RWPE1 (cell line): ENCODE measurements around the gene CFAP410.

ENCODE experiments used
- CTCF ChIA-PET: fragments of 350-600 bp; sonication (Branson Sonifier 250); formaldehyde crosslinking; extraction: SDS; loops from one replicate; lab custom pipeline; 2021; lab: Yijun Ruan, JAX
- POLR2A ChIA-PET: fragments of 400-600 bp; formaldehyde crosslinking; extraction: SDS; loops from one replicate; lab custom pipeline; 2020; ENCODE audit warnings: antibody characterized with exemption; ENCODE audit not compliant: low non-redundant PET; lab: Yijun Ruan, JAX
- DNase-seq: peaks from one replicate; pipeline ENCODE4 v3.0.0; 2012; ENCODE audit warnings: low spot score
- H3K27ac ChIP-seq: fragments of 450-650 bp; 2 replicates; pipeline ENCODE4 v1.5.1; 2017
- TF ChIP-seq, protein P1 (sequence below): fragments of 450-650 bp; conservative IDR thresholded peaks from 2 replicates; pipeline ENCODE4 v1.5.1; 2017; ENCODE audit warnings: low read depth, mild to moderate bottlenecking

The CFAP410 gene

GRCh38 chr21:44376606-44377005 is 37.4 kb upstream of the CFAP410 start:
- ChIA-PET CTCF (no interaction called here), POLR2A (no interaction called here)
- TF ChIP-seq, protein P1, sequence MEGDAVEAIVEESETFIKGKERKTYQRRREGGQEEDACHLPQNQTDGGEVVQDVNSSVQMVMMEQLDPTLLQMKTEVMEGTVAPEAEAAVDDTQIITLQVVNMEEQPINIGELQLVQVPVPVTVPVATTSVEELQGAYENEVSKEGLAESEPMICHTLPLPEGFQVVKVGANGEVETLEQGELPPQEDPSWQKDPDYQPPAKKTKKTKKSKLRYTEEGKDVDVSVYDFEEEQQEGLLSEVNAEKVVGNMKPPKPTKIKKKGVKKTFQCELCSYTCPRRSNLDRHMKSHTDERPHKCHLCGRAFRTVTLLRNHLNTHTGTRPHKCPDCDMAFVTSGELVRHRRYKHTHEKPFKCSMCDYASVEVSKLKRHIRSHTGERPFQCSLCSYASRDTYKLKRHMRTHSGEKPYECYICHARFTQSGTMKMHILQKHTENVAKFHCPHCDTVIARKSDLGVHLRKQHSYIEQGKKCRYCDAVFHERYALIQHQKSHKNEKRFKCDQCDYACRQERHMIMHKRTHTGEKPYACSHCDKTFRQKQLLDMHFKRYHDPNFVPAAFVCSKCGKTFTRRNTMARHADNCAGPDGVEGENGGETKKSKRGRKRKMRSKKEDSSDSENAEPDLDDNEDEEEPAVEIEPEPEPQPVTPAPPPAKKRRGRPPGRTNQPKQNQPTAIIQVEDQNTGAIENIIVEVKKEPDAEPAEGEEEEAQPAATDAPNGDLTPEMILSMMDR = no peak
- H3K27ac ChIP-seq = no peak overlapping the region
- DNase-seq = no peak

GRCh38 chr21:44375761-44376241 is 36.6 kb upstream of the CFAP410 start:
- no peak for DNase-seq
- H3K27ac ChIP-seq = no peak overlapping the region
- TF ChIP-seq, protein P1 = no peak
- ChIA-PET CTCF (no interaction called here), POLR2A (interaction anchor here (0.5 kb wide), 1 partner anchor 271 kb away, joined by 3 read pairs; no protein-coding TSS in a partner anchor)

GRCh38 chr21:44375281-44375651 is 36.1 kb upstream of the CFAP410 start:
- TF ChIP-seq, protein P1 = no peak
- ChIA-PET CTCF (no interaction called here), POLR2A (interaction anchor here (0.5 kb wide), 1 partner anchor 271 kb away, joined by 3 read pairs; no protein-coding TSS in a partner anchor)

DNA sequence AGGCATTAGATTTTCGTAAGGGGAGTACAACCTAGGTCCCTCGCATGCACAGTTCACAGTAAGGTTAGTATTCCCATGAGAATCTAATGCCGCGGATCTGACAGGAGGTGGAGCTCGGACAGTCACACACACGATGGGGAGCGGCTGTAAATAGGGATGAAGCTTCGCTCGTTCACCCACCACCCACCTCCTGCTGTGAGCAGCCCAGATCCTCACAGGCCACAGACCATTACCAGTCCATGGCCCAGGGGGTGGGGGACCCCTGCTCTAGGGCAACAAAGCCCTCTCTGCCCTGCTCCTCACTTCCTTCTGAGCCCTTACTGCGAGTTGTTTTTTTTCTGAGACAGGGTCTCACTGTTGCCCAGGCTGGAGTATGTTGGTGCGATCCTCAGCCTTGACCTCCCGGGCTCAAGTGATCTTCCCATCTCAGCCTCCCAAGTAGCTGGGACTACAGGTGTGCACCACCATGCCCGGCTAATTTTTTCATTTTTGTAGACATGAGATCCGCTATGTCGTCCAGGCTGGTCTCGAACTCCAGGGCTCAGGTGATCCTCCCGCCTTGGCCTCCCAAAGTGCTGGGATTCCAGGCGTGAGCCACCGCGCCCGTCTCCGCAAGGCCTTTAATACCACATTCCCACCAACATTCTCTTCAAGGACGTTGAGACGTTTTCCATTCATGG is 35.6 kb upstream of the CFAP410 start:
- no peak for DNase-seq
- TF ChIP-seq, protein P1 = no peak
- H3K27ac ChIP-seq = no peak overlapping the region
- CTCF ChIA-PET = no interaction called here
- POLR2A ChIA-PET = no interaction called here

More at GRCh38 chr21:44375281-44375651, 36.1 kb upstream of the CFAP410 start:
- H3K27ac ChIP-seq = no peak overlapping the region
- no peak for DNase-seq

- POLR2A ChIA-PET = no interaction called here
- CTCF ChIA-PET = no interaction called here
- H3K27ac ChIP-seq = no peak overlapping the region
- no peak for DNase-seq
- TF ChIP-seq, protein P1 = no peak
Measured at GRCh38 chr21:44372616-44373015, 33.4 kb upstream of the CFAP410 start.

- ChIA-PET POLR2A (no interaction called here), CTCF (no interaction called here)
- no peak overlapping the region for H3K27ac ChIP-seq
- no peak for DNase-seq
- TF ChIP-seq, protein P1 = no peak
Measured at GRCh38 chr21:44371596-44371995, 32.4 kb upstream of the CFAP410 start.
